HPDE6-E6E7 (cell line): Measurements from ENCODE around the gene FANCD2.
"Not testable (repeated sequence)": the region's sequence is repeated elsewhere in the genome, so short reads cannot be mapped to it uniquely, and the experiment has no call there.

Experiments used
- DNase-seq: peaks from one replicate; pipeline ENCODE4 v3.0.0; 2011; ENCODE audit warnings: missing footprints; ENCODE audit errors: extremely low spot score

Gene FANCD2

GRCh38 chr3:10106919-10107318, 80.7 kb downstream of the FANCD2 start:
- no peak for DNase-seq

GRCh38 chr3:10108091-10108490, 81.9 kb downstream of the FANCD2 start, which contains the start of gene FANCD2OS:
FANCD2OS (minus strand) TSS chr3:10108255; CDS start chr3:10104774, 3,481 bp downstream.
- DNase-seq, result no peak

- DNase-seq, result peak; percentile 84
These were observed 89.3 kb downstream of the FANCD2 start, which contains the start of gene BRK1 for GRCh38 chr3:10115326-10116137. BRK1 (plus strand) TSS chr3:10115675; CDS start chr3:10115702, 27 bp downstream.

GRCh38 chr3:10116138-10116460, 89.9 kb downstream of the FANCD2 start:
- no peak for DNase-seq

GRCh38 chr3:10116928-10117327, 90.7 kb downstream of the FANCD2 start:
- DNase-seq, result no peak

GRCh38 chr3:10119376-10119775, 93.1 kb downstream of the FANCD2 start:
- DNase-seq, result no peak

GRCh38 chr3:10121064-10121463, 94.8 kb downstream of the FANCD2 start:
- no peak for DNase-seq

- no peak for DNase-seq
These were observed 96.5 kb downstream of the FANCD2 start for GRCh38 chr3:10122724-10123123.

GRCh38 chr3:10135872-10136271, 109.6 kb downstream of the FANCD2 start:
- DNase-seq, result not testable (repeated sequence)

GRCh38 chr3:10136426-10137005, 110.3 kb downstream of the FANCD2 start:
- DNase-seq, result no peak

GRCh38 chr3:10137178-10137577, 110.9 kb downstream of the FANCD2 start:
- no peak for DNase-seq

GRCh38 chr3:10140996-10141546, 114.8 kb downstream of the FANCD2 start:
- DNase-seq, result no peak

- no peak for DNase-seq
These were observed 116.7 kb downstream of the FANCD2 start for GRCh38 chr3:10142707-10143560.

GRCh38 chr3:10145685-10146084, 119.4 kb downstream of the FANCD2 start:
- no peak for DNase-seq

- no peak for DNase-seq
These were observed 123.0 kb downstream of the FANCD2 start for GRCh38 chr3:10149226-10149625.

GRCh38 chr3:10150987-10151386, 124.8 kb downstream of the FANCD2 start:
- DNase-seq, result no peak
